ENCODE data around the gene DUSP15.
A peak's percentile ranks its signal among the peaks of the same experiment; 100 is the strongest.

Gene DUSP15

GRCh38 chr20:31894980-31895675 lies 24.8 kb upstream of the DUSP15 start:
- DNase-seq (ENCODE audit: low spot score): peak; percentile 88

GRCh38 chr20:31890646-31891045 lies 20.3 kb upstream of the DUSP15 start:
- no peak for DNase-seq (ENCODE audit: low spot score)

- DNase-seq (ENCODE audit: low spot score): no peak
Observed at GRCh38 chr20:31883829-31884228, 13.5 kb upstream of the DUSP15 start.

- DNase-seq (ENCODE audit: low spot score): no peak
Observed at GRCh38 chr20:31881945-31882344, 11.6 kb upstream of the DUSP15 start.

- DNase-seq (ENCODE audit: low spot score): peak; percentile 90
Observed at GRCh38 chr20:31879143-31879987, 9.0 kb upstream of the DUSP15 start.

GRCh38 chr20:31877684-31878083 lies 7.4 kb upstream of the DUSP15 start:
- DNase-seq (ENCODE audit: low spot score): no peak

GRCh38 chr20:31875671-31876070 lies 5.3 kb upstream of the DUSP15 start:
- no peak for DNase-seq (ENCODE audit: low spot score)

GRCh38 chr20:31872406-31872805 lies 2.1 kb upstream of the DUSP15 start:
- no peak for DNase-seq (ENCODE audit: low spot score)

GRCh38 chr20:31871618-31871954 lies 1.3 kb upstream of the DUSP15 start:
- no peak for DNase-seq (ENCODE audit: low spot score)

- no peak for DNase-seq (ENCODE audit: low spot score)
Observed at GRCh38 chr20:31870726-31871617, 645 bp upstream of the DUSP15 start.

- no peak for DNase-seq (ENCODE audit: low spot score)
Observed at GRCh38 chr20:31869673-31869941, 720 bp downstream of the DUSP15 start.

GRCh38 chr20:31868853-31869672 lies 1.3 kb downstream of the DUSP15 start:
- DNase-seq (ENCODE audit: low spot score): peak; percentile 19

GRCh38 chr20:31866221-31866620 lies 4.1 kb downstream of the DUSP15 start:
- DNase-seq (ENCODE audit: low spot score): no peak

- DNase-seq (ENCODE audit: low spot score): no peak
Observed at GRCh38 chr20:31864521-31865400, 5.6 kb downstream of the DUSP15 start.

GRCh38 chr20:31863296-31864085 lies 6.8 kb downstream of the DUSP15 start:
- no peak for DNase-seq (ENCODE audit: low spot score)

GRCh38 chr20:31862506-31862905 lies 7.8 kb downstream of the DUSP15 start:
- DNase-seq (ENCODE audit: low spot score): no peak

GRCh38 chr20:31862157-31862470 lies 8.2 kb downstream of the DUSP15 start:
- no peak for DNase-seq (ENCODE audit: low spot score)

- peak; percentile 96 for DNase-seq (ENCODE audit: low spot score)
Observed at GRCh38 chr20:31861385-31862156, 8.8 kb downstream of the DUSP15 start.

GRCh38 chr20:31861135-31861384 lies 9.3 kb downstream of the DUSP15 start:
- DNase-seq (ENCODE audit: low spot score): peak; percentile 20
